GM18499 (cell line): Measurements from ENCODE around the gene TNNC2.

Source experiments
- ATAC-seq: cut with Tn5 transposase; IDR thresholded peaks from one replicate; pipeline ENCODE4 v1.9.1; 2021; ENCODE audit warnings: moderate number of reproducible peaks; ENCODE audit not compliant: insufficient read depth, unreplicated experiment

Gene TNNC2

DNA sequence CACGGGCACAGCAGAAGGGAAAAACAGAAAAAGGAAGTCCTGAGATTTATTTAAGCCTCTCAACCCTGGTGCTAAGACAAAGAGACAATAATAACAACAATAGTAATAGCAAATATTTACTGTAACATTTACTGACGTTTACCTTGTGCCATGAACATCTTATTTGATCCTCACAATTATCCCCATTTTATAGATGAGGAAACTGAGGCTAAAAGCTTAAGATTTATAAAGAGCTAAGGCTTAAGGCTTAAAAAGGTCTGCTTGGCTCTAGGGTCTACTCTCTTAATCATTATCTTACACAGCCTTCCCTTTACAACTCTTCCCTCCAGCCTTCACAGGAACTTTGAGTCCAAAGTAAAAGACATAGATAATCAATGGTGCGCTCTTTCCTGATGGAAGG lies 38.8 kb downstream of the TNNC2 start:
- no peak for ATAC-seq

DNA sequence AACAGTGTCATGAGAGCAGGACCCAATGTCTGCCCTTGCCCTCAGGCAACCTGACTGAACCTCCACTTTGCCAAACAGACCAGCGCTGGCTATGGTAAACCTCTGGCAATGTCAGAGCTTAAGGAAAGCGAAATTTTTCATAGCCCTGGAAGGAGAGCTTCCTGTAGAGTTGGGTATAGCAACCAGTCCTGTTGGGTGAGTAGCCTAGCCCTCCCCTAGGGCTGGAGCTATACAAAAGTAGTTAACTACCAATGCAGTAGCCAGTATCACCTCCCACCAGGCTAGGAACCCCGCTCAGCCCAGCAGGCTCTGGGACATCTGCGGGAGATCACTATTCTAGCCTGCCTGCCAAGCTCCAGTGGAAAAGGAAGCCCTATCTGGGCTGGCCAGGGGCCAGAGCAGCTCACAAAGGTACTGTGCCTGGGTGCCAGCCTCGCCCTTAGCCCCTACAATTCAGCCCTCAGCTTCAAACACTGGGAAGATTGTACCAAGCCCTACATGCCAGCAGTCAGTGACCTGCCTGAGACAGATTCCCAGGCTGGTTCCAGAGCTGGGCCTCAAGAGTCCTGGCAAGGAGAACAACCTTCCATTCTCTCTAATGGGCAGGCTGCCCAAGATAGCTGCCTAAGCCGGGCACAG lies 43.3 kb downstream of the TNNC2 start:
- no peak for ATAC-seq

DNA sequence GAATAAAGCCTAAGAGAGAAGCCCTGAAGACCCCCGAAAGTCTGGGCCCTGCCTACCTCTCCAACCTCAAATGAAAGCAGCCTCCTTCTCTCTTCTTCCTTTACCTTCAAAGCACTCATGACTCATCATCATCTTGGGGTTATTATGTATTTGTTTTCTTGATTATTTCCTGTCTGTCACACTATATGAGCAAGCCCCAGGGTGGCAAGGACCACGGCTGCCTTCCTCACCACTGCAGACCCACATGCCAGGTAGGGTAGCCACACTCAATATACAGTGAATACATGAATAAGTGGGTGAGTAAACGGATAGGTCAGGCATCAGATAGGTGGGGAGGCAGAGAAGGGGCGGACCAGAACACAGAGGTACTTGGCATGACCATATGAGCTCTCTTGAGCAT lies 44.2 kb downstream of the TNNC2 start:
- ATAC-seq: no peak

DNA sequence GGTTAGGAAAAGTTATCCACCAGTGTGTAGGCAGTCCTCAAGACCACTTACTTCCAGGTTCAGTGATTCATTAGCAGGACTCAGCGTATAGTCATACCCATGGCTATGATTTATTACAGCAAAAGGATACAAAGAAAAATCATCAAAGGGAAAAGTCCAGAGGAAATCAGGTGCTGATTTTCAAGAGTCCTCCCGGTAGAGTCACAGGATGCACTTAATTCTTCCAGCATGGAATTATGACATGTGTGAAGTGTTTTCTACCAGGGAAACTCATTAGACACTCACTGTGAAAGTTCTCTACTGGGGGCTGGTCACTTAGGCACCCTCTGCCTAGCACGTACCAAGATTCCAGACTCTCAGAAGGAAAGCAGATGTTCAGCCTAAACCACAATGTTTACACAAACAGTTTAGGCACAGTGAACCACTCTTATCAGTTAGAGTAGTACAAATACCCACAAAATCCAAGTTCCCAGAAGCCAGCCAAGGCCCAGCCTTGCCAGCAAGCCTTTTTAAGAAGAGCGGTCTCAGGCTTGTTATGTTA lies 45.7 kb downstream of the TNNC2 start:
- no peak for ATAC-seq

DNA sequence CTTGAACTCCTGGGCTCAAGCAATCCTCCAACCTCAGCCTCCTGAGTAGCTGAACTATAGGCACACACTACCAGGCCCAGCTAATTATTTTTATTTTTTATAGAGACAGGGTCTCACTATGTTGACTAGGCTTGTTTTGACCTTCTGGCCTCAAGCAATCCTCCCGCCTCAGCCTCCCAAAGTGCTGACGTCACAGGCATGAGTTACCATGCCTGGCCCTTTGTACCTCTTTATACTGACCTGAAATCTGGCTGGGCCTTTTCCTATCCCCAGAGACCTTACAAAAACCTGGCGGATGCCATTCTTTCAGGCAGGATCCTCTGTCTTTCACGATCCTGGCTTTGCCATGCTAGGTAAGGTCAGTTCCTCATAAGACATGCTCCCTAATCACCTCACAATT lies 47.0 kb downstream of the TNNC2 start:
- no peak for ATAC-seq

DNA sequence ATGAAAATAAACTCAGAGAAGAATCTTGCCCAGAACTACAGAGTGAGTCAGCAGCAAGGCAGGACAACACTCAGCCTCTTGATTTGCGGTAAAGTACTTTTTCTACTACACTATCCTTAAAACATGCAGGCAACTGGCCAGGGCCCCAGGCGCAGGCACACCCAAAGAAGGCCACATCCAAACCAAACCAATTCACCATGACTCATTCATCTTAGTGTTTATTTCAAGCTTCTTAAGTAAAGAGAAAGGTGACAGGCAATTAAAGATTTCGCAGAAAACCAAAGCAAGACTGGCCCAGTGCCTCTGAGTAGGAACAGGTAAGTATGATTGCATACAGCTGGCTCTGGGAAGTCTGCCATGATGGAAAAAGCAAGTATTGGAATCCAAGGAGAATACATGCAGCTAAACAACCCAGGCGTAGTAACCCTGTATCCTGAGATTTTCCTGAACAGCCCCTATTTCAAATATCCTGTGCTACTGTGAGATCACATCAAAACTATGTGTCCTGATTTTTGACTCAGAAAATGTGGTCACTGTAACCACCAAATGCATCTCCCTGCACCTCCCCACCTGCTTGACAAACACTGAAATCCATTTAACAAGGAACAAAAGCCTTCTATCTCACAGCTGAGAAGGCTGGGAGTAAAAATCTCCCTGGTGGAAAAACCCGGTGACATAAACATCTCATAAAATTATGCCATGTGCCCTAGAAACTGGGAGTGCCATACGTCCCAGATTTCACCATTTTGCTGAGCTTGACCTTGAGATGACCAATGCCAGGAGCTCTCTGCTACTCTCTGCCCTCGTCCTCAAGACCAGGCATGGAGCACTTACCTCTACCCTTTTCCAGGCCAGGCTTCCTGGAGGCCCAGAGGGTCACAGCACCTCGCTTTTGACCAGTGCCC lies 47.8 kb downstream of the TNNC2 start:
- no peak for ATAC-seq

DNA sequence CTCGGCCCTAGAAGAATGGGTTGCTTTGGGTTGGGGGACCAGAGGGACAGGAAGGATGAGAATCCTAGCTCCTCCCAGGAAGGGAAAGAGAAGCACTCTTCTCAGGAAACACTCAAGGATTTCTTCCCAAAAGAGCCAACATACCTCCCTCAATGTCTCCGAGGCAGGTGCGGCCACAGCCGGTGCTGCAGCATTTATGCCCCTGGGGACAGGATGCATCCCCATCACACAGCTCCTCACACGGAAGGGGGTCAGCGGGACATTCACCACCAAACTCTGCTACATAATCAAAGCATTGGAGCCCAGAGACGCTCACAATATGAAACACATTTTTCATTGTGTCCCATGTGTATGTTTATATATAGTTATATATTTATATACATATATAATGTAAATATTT lies 50.2 kb downstream of the TNNC2 start:
- no peak for ATAC-seq

DNA sequence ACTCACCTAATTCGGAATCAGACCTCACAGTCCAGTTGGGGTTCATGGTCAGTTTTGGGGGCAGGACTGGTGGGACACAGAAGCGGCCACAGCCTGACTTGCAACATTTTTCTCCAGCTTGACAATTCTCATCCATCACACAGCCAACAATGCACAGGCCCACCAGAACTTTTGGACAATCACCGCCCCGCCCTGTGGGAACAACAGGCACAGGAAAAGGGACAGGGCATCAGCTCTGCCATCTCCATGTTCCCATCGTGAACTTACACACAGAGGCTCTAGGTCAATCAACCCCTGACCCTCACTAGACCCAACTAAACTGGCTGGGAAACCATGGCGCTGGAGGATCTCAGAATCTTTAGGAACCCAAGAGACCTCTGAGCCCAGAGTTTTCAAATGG lies 51.7 kb downstream of the TNNC2 start:
- ATAC-seq: no peak

DNA sequence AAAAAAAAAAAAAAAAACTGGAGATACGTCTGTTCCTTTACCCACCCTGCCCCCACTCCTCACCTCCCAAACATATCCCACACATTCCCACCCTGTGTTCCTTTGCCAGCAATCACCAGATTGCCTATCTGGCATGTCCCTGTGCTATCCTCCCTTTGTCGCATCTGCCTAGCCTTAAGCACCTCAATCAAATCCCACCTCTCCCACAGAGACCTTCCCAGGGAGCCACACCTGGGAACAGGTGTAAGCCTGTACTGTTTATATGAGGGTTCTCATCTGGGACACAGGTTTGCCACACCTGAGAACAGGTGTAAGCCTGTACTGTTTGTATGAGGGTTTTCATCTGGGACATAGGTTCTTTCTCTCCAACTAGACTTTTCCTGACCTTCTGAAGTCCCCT lies 52.2 kb downstream of the TNNC2 start:
- no peak for ATAC-seq
